Progenitor cell of endocrine pancreas (in vitro differentiated cells): ENCODE data around the gene OSBP2. TPM values are rescaled to one million over a fixed set of nuclear protein-coding genes. Genes with fewer than 3 reads are reported as not detected.

Experiments
- DNase-seq: peaks from one replicate; pipeline ENCODE4 v3.0.0; 2021; ENCODE audit warnings: low spot score; ENCODE audit not compliant: unreplicated experiment
- H3K27ac Mint-ChIP-seq: 2 replicates; pipeline ENCODE4 v1.8.0; 2021; ENCODE audit warnings: mild to moderate bottlenecking, moderate library complexity, mixed read lengths
- H3K27me3 Mint-ChIP-seq: 2 replicates; pipeline ENCODE4 v1.8.0; 2021; ENCODE audit warnings: mixed read lengths
- H3K36me3 Mint-ChIP-seq: 2 replicates; pipeline ENCODE4 v1.8.0; 2022; ENCODE audit warnings: mixed read lengths; ENCODE audit not compliant: insufficient read depth
- H3K4me1 Mint-ChIP-seq: 2 replicates; pipeline ENCODE4 v1.8.0; 2021; ENCODE audit warnings: low read depth, mixed read lengths
- H3K4me3 Mint-ChIP-seq: 2 replicates; pipeline ENCODE4 v1.8.0; 2021; ENCODE audit warnings: low read depth, mild to moderate bottlenecking, moderate library complexity, mixed read lengths
- H3K9me3 Mint-ChIP-seq: 2 replicates; pipeline ENCODE4 v1.8.0; 2021; ENCODE audit warnings: low read depth, mixed read lengths
- total RNA-seq: library from RNA; stranded (reverse); gene quantifications from 2 replicates; pipeline ENCODE4 v1.2.1, GENCODE V29; 2021
- TF ChIP-seq, protein P1 (sequence below): fragments of 200-600 bp; sonication (generic); IDR thresholded peaks from one replicate; pipeline ENCODE4 v1.5.0; 2021; ENCODE audit warnings: antibody characterized with exemption, mild to moderate bottlenecking; ENCODE audit not compliant: unreplicated experiment

OSBP2 gene
- total RNA-seq, 1 donor from 2014 or later = 8.3 TPM

- Mint-ChIP-seq H3K27me3 (no peaks in the 10 kb centered on the region), H3K27ac (no peak overlapping the region), H3K4me3 (no peak overlapping the region), H3K9me3 (no peaks in the 10 kb centered on the region), H3K36me3 (no peaks in the 10 kb centered on the region), H3K4me1 (peaks cover 1% of the 10 kb centered on the region)
- TF ChIP-seq, protein P1, sequence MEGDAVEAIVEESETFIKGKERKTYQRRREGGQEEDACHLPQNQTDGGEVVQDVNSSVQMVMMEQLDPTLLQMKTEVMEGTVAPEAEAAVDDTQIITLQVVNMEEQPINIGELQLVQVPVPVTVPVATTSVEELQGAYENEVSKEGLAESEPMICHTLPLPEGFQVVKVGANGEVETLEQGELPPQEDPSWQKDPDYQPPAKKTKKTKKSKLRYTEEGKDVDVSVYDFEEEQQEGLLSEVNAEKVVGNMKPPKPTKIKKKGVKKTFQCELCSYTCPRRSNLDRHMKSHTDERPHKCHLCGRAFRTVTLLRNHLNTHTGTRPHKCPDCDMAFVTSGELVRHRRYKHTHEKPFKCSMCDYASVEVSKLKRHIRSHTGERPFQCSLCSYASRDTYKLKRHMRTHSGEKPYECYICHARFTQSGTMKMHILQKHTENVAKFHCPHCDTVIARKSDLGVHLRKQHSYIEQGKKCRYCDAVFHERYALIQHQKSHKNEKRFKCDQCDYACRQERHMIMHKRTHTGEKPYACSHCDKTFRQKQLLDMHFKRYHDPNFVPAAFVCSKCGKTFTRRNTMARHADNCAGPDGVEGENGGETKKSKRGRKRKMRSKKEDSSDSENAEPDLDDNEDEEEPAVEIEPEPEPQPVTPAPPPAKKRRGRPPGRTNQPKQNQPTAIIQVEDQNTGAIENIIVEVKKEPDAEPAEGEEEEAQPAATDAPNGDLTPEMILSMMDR = no peak
- DNase-seq = no peak
Observed at GRCh38 chr22:30720263-30720837, 25.7 kb downstream of the OSBP2 start.

DNA sequence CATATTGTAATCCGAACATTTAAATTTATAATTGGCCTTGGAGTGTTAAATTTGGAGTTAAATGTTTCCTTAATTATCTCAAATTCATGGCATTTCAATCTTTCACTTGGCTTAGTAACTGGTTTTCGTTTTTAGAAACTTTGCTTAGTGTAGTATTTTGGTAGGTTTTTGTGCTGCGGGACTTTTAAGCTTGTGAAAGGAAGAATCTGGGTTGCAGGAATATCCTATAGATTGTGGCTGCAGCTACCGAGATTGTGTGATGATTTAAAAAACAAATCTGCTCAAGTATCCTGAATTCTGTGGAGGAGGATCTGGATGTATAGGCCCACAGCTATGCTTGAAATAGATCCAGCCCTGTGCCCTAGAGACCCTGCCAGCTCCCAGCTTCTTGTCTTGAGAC, 27.1 kb downstream of the OSBP2 start:
- TF ChIP-seq, protein P1 = no peak
- Mint-ChIP-seq H3K27ac (no peak overlapping the region), H3K27me3 (no peaks in the 10 kb centered on the region), H3K4me3 (no peak overlapping the region), H3K9me3 (no peaks in the 10 kb centered on the region), H3K36me3 (no peaks in the 10 kb centered on the region), H3K4me1 (peaks cover 1% of the 10 kb centered on the region)
- DNase-seq = no peak

GRCh38 chr22:30728826-30729225, 34.2 kb downstream of the OSBP2 start:
- H3K27ac Mint-ChIP-seq = no peak overlapping the region
- no peak overlapping the region for H3K4me3 Mint-ChIP-seq
- TF ChIP-seq, protein P1 = no peak
- H3K4me1 Mint-ChIP-seq = no peaks in the 10 kb centered on the region
- H3K9me3 Mint-ChIP-seq = no peaks in the 10 kb centered on the region
- no peaks in the 10 kb centered on the region for H3K36me3 Mint-ChIP-seq
- no peaks in the 10 kb centered on the region for H3K27me3 Mint-ChIP-seq
- no peak for DNase-seq

DNA sequence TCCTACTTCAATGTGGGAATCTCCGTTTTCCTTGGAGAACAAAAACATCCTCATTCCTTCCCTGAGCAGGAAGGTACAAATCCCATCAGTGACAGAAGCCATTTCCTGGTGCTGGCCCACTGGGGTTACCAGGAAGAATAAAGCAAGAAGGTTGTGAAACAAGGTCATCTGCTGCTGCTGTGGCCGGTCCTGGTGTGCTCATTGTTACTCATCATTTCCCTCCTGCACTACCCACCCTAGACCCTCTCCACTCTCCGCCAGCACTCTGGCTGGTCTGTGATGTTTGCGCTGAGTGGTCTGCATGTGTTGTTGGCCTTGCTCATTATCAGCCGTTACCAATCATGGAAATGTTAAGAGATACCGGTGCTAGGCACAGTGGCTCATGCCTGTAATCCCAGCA, 37.0 kb downstream of the OSBP2 start:
- DNase-seq = no peak
- H3K27me3 Mint-ChIP-seq = no peaks in the 10 kb centered on the region

GRCh38 chr22:30732426-30732825, 37.8 kb downstream of the OSBP2 start:
- Mint-ChIP-seq H3K9me3 (no peaks in the 10 kb centered on the region), H3K27ac (no peak overlapping the region), H3K4me3 (no peak overlapping the region), H3K27me3 (no peaks in the 10 kb centered on the region), H3K36me3 (no peaks in the 10 kb centered on the region), H3K4me1 (no peaks in the 10 kb centered on the region)
- TF ChIP-seq, protein P1 = no peak
- DNase-seq = no peak

More for the DNA sequence above, 37.0 kb downstream of the OSBP2 start:
- Mint-ChIP-seq H3K27ac (no peak overlapping the region), H3K4me1 (no peaks in the 10 kb centered on the region), H3K36me3 (no peaks in the 10 kb centered on the region), H3K9me3 (no peaks in the 10 kb centered on the region), H3K4me3 (no peak overlapping the region)
- TF ChIP-seq, protein P1 = no peak
